Measurements from ENCODE around the gene BRSK2.
"Not testable (repeated sequence)": the region's sequence is repeated elsewhere in the genome, so short reads cannot be mapped to it uniquely, and the experiment has no call there.

BRSK2 gene

DNA sequence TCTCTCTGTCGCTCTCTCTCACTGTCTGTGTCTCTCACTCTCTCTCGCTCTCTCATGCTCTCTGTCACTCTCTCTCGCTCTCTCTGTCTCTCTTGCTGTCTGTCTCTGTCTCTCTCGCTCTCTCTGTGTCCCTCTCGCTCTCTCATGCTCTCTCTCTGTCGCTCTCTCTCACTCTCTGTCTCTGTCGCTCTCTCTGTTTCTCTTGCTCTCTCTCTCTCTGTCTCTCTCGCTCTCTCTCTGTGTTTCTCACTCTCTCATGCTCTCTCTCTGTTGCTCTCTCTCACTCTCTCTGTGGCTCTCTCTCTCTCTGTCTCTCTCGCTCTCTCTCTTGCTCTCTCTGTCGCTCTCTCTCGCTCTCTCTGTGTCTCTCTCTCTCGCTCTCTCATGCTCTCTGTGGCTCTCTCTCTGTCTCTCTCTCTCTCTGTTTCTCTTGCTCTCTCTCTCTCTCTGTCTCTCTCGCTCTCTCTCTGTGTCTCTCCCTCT, 33.2 kb upstream of the BRSK2 start:
- no peak overlapping the region for H3K4me3 ChIP-seq (ENCODE audit: insufficient read length, low read depth)
- TF ChIP-seq SUZ12 (IDR thresholded peaks at IDR 0.05; ENCODE audit: extremely low read depth, insufficient read depth, insufficient read length): no peak
- no peak for TF ChIP-seq ZNF274 (IDR thresholded peaks at IDR 0.05; ENCODE audit: low read depth, low read length)
- no peak for TF ChIP-seq YY1 (IDR thresholded peaks at IDR 0.05; ENCODE audit: insufficient read depth, insufficient read length)
- H3K9me3 ChIP-seq (ENCODE audit: insufficient read depth, low read length): no peaks in the 10 kb centered on the region; the same call in 1 of the 2 replicates
- DNase-seq (ENCODE audit: low read depth, low spot score): no peak
- peaks cover 2% of the 10 kb centered on the region for H3K27me3 ChIP-seq (ENCODE audit: insufficient read depth, insufficient read length)
- H3K9ac ChIP-seq (ENCODE audit: insufficient read length, low read depth): no peak overlapping the region
- peaks cover 18% of the 10 kb centered on the region for H3K4me1 ChIP-seq (ENCODE audit: insufficient read depth, insufficient read length)
- H3K36me3 ChIP-seq (ENCODE audit: insufficient read depth, insufficient read length, low read length): no peaks in the 10 kb centered on the region

DNA sequence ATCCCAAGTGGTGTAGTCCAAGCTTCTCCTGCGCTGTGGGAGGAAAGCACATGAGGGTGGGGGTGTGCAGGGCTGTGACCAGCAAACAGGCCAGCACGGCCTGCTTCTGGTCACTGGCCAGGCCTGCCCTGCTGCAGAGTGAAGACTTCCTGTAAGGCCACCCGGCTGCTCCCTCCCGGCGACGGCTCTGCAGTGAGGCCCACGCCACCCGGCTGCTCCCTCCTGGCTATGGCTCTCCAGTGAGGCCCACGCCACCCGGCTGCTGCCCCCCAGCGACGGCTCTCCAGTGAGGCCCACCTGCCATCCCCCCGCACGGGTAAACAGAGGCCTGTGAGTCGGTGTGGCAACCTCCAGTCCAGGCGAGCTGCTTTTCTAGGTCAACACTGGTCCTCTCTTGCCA, 31.4 kb upstream of the BRSK2 start:
- Histone ChIP-seq H3K4me3 (ENCODE audit: insufficient read length, low read depth) (no peak overlapping the region), H3K4me1 (ENCODE audit: insufficient read depth, insufficient read length) (peaks cover 17% of the 10 kb centered on the region), H3K9ac (ENCODE audit: insufficient read length, low read depth) (peak overlapping the region; percentile 21), H3K36me3 (ENCODE audit: insufficient read depth, insufficient read length, low read length) (no peaks in the 10 kb centered on the region), H3K27me3 (ENCODE audit: insufficient read depth, insufficient read length) (peaks cover 5% of the 10 kb centered on the region), H3K9me3 (ENCODE audit: insufficient read depth, low read length) (peaks cover 9% of the 10 kb centered on the region)
- no peak for TF ChIP-seq ZNF274 (IDR thresholded peaks at IDR 0.05; ENCODE audit: low read depth, low read length)
- TF ChIP-seq YY1 (IDR thresholded peaks at IDR 0.05; ENCODE audit: insufficient read depth, insufficient read length): no peak
- DNase-seq (ENCODE audit: low read depth, low spot score): no peak

DNA sequence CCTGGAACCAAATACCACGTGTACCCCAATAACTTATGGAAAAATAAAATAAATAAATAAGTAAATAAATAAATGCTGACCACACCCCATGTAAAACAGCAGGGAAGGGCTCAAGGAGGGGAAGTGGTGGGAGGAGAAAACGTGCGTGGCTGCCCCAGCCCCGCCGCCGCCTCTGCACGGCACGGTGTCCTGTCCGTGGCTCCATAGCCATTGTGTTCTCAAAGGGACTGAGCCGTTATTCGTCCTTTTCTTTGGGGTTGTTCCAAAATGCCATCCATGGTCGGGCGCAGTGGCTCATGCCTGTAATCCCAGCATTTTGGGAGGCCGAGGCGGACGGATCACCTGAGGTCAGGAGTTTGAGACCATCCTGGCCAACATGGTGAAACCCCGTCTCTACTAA, 30.8 kb upstream of the BRSK2 start:
- Histone ChIP-seq H3K9me3 (ENCODE audit: insufficient read depth, low read length) (peaks cover 15% of the 10 kb centered on the region), H3K4me1 (ENCODE audit: insufficient read depth, insufficient read length) (peaks cover 10% of the 10 kb centered on the region)
- DNase-seq (ENCODE audit: low read depth, low spot score); H3K9ac ChIP-seq (ENCODE audit: insufficient read length, low read depth); H3K4me3 ChIP-seq (ENCODE audit: insufficient read length, low read depth); H3K36me3 ChIP-seq (ENCODE audit: insufficient read depth, insufficient read length, low read length); H3K27me3 ChIP-seq (ENCODE audit: insufficient read depth, insufficient read length): not testable (repeated sequence)

DNA sequence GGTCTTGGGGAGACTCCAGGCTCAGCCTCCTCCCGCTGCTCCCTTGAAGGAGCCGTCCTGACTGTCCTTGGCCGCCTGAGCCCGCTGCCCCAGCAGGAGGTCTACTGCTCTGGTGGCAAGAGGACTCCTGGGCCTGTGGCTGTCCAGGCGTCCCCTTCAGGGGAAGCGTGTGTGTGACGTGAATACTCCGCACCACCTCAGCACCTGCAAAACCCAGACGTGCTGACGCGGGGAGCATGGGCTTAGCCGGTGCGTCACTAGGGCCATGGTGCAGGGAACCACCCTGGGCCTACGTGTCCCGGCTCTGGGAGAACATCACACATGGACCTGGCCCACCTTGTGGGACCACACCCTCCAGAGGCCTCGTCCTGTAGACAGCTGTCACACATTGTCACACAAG, 30.2 kb upstream of the BRSK2 start:
- no peak for DNase-seq (ENCODE audit: low read depth, low spot score)
- Histone ChIP-seq H3K27me3 (ENCODE audit: insufficient read depth, insufficient read length) (peaks cover 10% of the 10 kb centered on the region), H3K4me1 (ENCODE audit: insufficient read depth, insufficient read length) (peaks cover 4% of the 10 kb centered on the region), H3K36me3 (ENCODE audit: insufficient read depth, insufficient read length, low read length) (no peaks in the 10 kb centered on the region), H3K4me3 (ENCODE audit: insufficient read length, low read depth) (no peak overlapping the region), H3K9ac (ENCODE audit: insufficient read length, low read depth) (no peak overlapping the region), H3K9me3 (ENCODE audit: insufficient read depth, low read length) (peaks cover 21% of the 10 kb centered on the region)
- TF ChIP-seq YY1 (IDR thresholded peaks at IDR 0.05; ENCODE audit: insufficient read depth, insufficient read length): no peak
- TF ChIP-seq ZNF274 (IDR thresholded peaks at IDR 0.05; ENCODE audit: low read depth, low read length): no peak
- TF ChIP-seq SUZ12 (IDR thresholded peaks at IDR 0.05; ENCODE audit: extremely low read depth, insufficient read depth, insufficient read length): no peak

DNA sequence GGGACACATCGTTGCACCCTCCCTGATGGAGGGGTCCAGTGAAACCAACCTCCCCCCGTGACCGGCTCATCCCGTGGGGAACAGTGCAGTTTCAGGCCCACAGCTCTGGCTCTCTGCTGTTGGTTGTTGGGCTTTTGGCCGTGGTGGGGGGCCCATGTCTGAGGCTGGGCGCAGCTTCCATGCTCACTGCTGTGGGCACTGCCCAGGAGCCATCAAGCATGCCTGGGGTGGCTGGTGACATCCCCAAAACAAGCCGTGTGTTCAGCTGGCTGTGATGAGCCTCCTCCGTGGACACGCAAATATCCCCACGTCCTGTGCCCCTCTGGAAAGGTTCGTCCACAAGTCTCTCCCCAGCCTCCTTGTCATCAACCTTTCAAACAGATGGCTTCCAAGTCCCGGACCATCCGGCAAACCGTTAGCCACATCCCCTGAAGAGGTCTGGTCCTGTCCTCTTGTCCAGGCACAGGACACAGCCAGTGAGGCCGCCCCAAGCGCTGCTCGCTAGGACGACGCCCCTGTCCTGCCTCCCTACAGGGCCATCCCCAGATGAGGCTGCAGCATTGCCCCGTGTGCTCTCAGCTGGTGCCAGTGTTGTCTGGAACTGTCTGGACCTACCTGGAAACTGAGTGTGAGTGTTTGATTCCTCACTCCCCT, 29.4 kb upstream of the BRSK2 start:
- TF ChIP-seq SUZ12 (IDR thresholded peaks at IDR 0.05; ENCODE audit: extremely low read depth, insufficient read depth, insufficient read length) (no peak), ZNF274 (IDR thresholded peaks at IDR 0.05; ENCODE audit: low read depth, low read length) (no peak), YY1 (IDR thresholded peaks at IDR 0.05; ENCODE audit: insufficient read depth, insufficient read length) (no peak)
- H3K9me3 ChIP-seq (ENCODE audit: insufficient read depth, low read length): peaks cover 29% of the 10 kb centered on the region
- H3K4me1 ChIP-seq (ENCODE audit: insufficient read depth, insufficient read length): peaks cover 2% of the 10 kb centered on the region
- no peaks in the 10 kb centered on the region for H3K36me3 ChIP-seq (ENCODE audit: insufficient read depth, insufficient read length, low read length)
- H3K27me3 ChIP-seq (ENCODE audit: insufficient read depth, insufficient read length): peaks cover 10% of the 10 kb centered on the region
- DNase-seq (ENCODE audit: low read depth, low spot score): no peak
- H3K9ac ChIP-seq (ENCODE audit: insufficient read length, low read depth): no peak overlapping the region
- no peak overlapping the region for H3K4me3 ChIP-seq (ENCODE audit: insufficient read length, low read depth)

DNA sequence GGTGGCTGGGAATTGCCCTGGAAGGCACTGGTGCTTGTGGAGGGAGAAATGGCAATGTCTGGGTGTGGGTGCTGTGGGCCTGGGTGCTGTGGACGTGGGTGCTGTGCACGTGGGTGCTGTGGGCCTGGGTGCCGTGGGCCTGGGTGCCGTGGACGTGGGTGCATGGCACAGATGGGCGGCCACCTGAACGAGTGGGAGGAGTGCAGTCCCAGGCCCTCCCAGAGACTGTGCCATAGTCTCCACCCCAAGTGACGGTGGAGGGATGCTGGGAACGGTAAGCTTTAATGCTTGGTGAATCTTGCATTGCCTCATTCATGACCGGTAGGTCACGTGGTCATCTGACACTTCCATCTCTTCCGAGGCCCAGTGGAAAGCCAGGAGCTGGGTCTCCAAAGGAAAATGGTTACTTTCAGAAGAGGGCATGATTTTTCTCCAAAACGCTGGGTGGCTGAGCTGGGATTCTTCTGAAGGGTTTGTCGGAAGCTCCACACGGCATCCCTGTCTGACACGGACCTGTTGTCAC, 28.8 kb upstream of the BRSK2 start:
- H3K27me3 ChIP-seq (ENCODE audit: insufficient read depth, insufficient read length): peaks cover 10% of the 10 kb centered on the region

DNA sequence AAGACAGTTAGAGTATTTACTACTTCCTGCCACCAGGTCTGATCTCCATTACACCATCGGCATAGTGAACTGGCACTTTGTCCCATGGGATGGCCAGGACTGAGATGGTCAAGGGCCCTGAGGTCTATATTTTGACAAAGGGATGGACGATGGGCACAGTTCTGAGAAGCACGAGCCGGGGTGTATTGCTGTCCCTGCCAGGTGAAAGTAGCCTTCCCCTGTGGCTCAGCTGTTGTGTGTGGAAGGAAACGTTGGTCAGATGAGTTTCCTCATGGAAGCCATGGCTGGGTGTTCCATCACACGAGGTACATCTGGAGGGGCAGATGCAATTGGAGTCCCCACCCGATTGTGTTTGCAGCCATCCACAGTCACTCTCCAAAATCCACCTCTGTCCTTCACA, 27.9 kb upstream of the BRSK2 start:
- Histone ChIP-seq H3K9ac (ENCODE audit: insufficient read length, low read depth) (no peak overlapping the region), H3K36me3 (ENCODE audit: insufficient read depth, insufficient read length, low read length) (no peaks in the 10 kb centered on the region), H3K27me3 (ENCODE audit: insufficient read depth, insufficient read length) (peaks cover 8% of the 10 kb centered on the region), H3K4me1 (ENCODE audit: insufficient read depth, insufficient read length) (peaks cover 2% of the 10 kb centered on the region), H3K4me3 (ENCODE audit: insufficient read length, low read depth) (no peak overlapping the region), H3K9me3 (ENCODE audit: insufficient read depth, low read length) (peaks cover 38% of the 10 kb centered on the region)
- TF ChIP-seq YY1 (IDR thresholded peaks at IDR 0.05; ENCODE audit: insufficient read depth, insufficient read length) (no peak), SUZ12 (IDR thresholded peaks at IDR 0.05; ENCODE audit: extremely low read depth, insufficient read depth, insufficient read length) (no peak), ZNF274 (IDR thresholded peaks at IDR 0.05; ENCODE audit: low read depth, low read length) (no peak)
- DNase-seq (ENCODE audit: low read depth, low spot score): no peak

More for the DNA sequence above, 28.8 kb upstream of the BRSK2 start:
- Histone ChIP-seq H3K9me3 (ENCODE audit: insufficient read depth, low read length) (peaks cover 34% of the 10 kb centered on the region), H3K9ac (ENCODE audit: insufficient read length, low read depth) (no peak overlapping the region), H3K4me1 (ENCODE audit: insufficient read depth, insufficient read length) (peaks cover 2% of the 10 kb centered on the region), H3K36me3 (ENCODE audit: insufficient read depth, insufficient read length, low read length) (no peaks in the 10 kb centered on the region), H3K4me3 (ENCODE audit: insufficient read length, low read depth) (no peak overlapping the region)
- DNase-seq (ENCODE audit: low read depth, low spot score): no peak
- TF ChIP-seq SUZ12 (IDR thresholded peaks at IDR 0.05; ENCODE audit: extremely low read depth, insufficient read depth, insufficient read length) (no peak), YY1 (IDR thresholded peaks at IDR 0.05; ENCODE audit: insufficient read depth, insufficient read length) (no peak), ZNF274 (IDR thresholded peaks at IDR 0.05; ENCODE audit: low read depth, low read length) (no peak)
